ENCODE measurements around the gene FAAP100.

The FAAP100 gene

DNA sequence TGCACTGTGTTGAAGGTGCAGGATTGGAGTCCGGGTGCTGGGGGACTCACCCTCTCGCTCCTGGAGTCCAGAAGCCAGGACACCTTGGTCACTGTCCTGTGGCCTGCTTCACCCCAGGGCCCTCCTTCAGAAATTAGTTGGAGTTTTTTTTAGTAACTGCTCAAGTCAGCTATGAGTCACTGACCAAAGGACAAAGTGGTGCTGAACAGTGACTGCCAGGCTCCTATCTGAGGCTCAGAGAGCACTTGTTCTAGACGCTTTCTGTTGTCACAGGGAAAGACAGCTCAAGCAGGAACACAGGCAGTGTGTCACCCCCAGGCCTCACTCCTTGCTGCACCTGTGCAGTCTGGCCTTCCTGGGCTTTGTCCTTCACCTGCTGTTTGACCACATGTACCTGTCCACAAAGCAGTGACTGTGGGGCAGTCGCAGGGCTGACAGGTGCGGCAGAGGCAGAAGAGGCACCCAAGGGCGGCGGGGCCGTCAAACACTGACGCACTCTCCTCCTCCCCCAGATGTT lies 4.1 kb upstream of the FAAP100 start:
- H3K4me3 ChIP-seq (ENCODE audit: low read length) = no peak overlapping the region
- TF ChIP-seq, protein P1, sequence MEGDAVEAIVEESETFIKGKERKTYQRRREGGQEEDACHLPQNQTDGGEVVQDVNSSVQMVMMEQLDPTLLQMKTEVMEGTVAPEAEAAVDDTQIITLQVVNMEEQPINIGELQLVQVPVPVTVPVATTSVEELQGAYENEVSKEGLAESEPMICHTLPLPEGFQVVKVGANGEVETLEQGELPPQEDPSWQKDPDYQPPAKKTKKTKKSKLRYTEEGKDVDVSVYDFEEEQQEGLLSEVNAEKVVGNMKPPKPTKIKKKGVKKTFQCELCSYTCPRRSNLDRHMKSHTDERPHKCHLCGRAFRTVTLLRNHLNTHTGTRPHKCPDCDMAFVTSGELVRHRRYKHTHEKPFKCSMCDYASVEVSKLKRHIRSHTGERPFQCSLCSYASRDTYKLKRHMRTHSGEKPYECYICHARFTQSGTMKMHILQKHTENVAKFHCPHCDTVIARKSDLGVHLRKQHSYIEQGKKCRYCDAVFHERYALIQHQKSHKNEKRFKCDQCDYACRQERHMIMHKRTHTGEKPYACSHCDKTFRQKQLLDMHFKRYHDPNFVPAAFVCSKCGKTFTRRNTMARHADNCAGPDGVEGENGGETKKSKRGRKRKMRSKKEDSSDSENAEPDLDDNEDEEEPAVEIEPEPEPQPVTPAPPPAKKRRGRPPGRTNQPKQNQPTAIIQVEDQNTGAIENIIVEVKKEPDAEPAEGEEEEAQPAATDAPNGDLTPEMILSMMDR (IDR thresholded peaks at IDR 0.05; ENCODE audit: insufficient read depth, low read depth, low read length, missing control alignments) = no peak
- DNase-seq (ENCODE audit: low read depth) = no peak

- H3K4me3 ChIP-seq (ENCODE audit: low read length) = no peak overlapping the region
- TF ChIP-seq, protein P1 (IDR thresholded peaks at IDR 0.05; ENCODE audit: insufficient read depth, low read depth, low read length, missing control alignments) = no peak
- peak; percentile 87 for DNase-seq (ENCODE audit: low read depth)
Observed at GRCh38 chr17:81553616-81554181, 1.5 kb upstream of the FAAP100 start.

- peak overlapping the region; percentile 82 for H3K4me3 ChIP-seq (ENCODE audit: low read length)
- TF ChIP-seq, protein P1 (IDR thresholded peaks at IDR 0.05; ENCODE audit: insufficient read depth, low read depth, low read length, missing control alignments) = peak; percentile 31
- peak; percentile 89 for DNase-seq (ENCODE audit: low read depth)
Observed at GRCh38 chr17:81553018-81553615, 964 bp upstream of the FAAP100 start.

- DNase-seq (ENCODE audit: low read depth) = peak; percentile 24
- peak overlapping the region; percentile 82 for H3K4me3 ChIP-seq (ENCODE audit: low read length)
- TF ChIP-seq, protein P1 (IDR thresholded peaks at IDR 0.05; ENCODE audit: insufficient read depth, low read depth, low read length, missing control alignments) = no peak
Observed at GRCh38 chr17:81551458-81552243, 502 bp downstream of the FAAP100 start.

DNA sequence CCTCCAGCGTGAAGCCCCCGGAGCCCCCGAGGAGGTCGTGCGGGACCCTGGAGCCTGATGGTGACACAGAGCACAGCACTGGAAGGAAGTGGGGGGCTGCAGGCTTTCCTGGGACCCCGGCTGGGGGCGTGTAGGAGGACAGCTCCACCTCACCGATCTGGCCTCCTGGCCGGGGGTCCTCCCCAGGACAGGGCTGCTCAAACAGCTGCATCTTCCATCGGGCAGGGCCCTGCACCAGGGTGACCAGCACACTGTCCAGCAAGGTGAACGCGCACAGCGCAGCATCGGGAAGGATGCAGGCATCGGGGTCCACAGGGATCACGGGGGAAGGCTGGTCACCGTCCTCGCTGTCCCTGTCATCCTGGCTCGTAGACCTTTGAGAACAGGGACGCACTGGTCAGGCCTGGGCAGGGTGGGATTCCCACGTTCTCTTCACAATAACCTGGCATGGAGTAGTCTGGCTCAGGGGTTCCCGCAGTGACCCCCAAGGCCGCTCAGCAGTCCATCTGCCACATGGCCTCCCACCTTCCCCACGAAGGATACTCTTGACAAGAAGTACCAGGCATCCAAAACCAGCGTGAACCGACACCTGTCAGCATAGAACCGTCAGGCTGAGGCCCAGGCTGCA lies 1.2 kb downstream of the FAAP100 start:
- H3K4me3 ChIP-seq (ENCODE audit: low read length) = peak overlapping the region; percentile 82
- TF ChIP-seq, protein P1 (IDR thresholded peaks at IDR 0.05; ENCODE audit: insufficient read depth, low read depth, low read length, missing control alignments) = no peak
- no peak for DNase-seq (ENCODE audit: low read depth)

- H3K4me3 ChIP-seq (ENCODE audit: low read length) = no peak overlapping the region
- no peak for DNase-seq (ENCODE audit: low read depth)
- TF ChIP-seq, protein P1 (IDR thresholded peaks at IDR 0.05; ENCODE audit: insufficient read depth, low read depth, low read length, missing control alignments) = no peak
Observed at GRCh38 chr17:81550285-81550684, 1.9 kb downstream of the FAAP100 start.

Measured in epithelial cell of esophagus (primary cell).